Measurements from ENCODE around the gene MON1A.

The MON1A gene

GRCh38 chr3:49912881-49913281 lies 16.7 kb downstream of the MON1A start:
- no peak overlapping the region for H3K27ac ChIP-seq (replicated peaks)
- H3K4me3 ChIP-seq (replicated peaks; ENCODE audit: insufficient read depth, low read length) = no peak overlapping the region
- H3K27me3 ChIP-seq (ENCODE audit: insufficient read depth, poor library complexity, severe bottlenecking) = no peaks in the 10 kb centered on the region
- no peak for DNase-seq (ENCODE audit: low read depth in 1 of 2, low spot score in 1 of 2)
- TF ChIP-seq REST (IDR thresholded peaks at IDR 0.05; ENCODE audit: insufficient replicate concordance, low read depth) (no peak), GABPA (IDR thresholded peaks at IDR 0.05; ENCODE audit: low read depth) (no peak), POLR2AphosphoS5 (IDR thresholded peaks at IDR 0.05; ENCODE audit: low read depth) (no peak)

GRCh38 chr3:49911611-49912010 lies 18.0 kb downstream of the MON1A start:
- Histone ChIP-seq H3K4me3 (replicated peaks; ENCODE audit: insufficient read depth, low read length) (no peak overlapping the region), H3K27ac (replicated peaks) (no peak overlapping the region), H3K27me3 (ENCODE audit: insufficient read depth, poor library complexity, severe bottlenecking) (no peaks in the 10 kb centered on the region)
- DNase-seq (ENCODE audit: low read depth in 1 of 2, low spot score in 1 of 2) = no peak
- TF ChIP-seq REST (IDR thresholded peaks at IDR 0.05; ENCODE audit: insufficient replicate concordance, low read depth) (no peak), SPI1 (IDR thresholded peaks at IDR 0.05; ENCODE audit: borderline replicate concordance, low read depth) (no peak), GABPA (IDR thresholded peaks at IDR 0.05; ENCODE audit: low read depth) (no peak), CTCF (IDR thresholded peaks at IDR 0.05; ENCODE audit: insufficient read depth, low read length) (no peak), POLR2AphosphoS5 (IDR thresholded peaks at IDR 0.05; ENCODE audit: low read depth) (no peak)

- TF ChIP-seq REST (IDR thresholded peaks at IDR 0.05; ENCODE audit: insufficient replicate concordance, low read depth) (no peak), GABPA (IDR thresholded peaks at IDR 0.05; ENCODE audit: low read depth) (no peak), POLR2AphosphoS5 (IDR thresholded peaks at IDR 0.05; ENCODE audit: low read depth) (no peak)
- Histone ChIP-seq H3K4me3 (replicated peaks; ENCODE audit: insufficient read depth, low read length) (no peak overlapping the region), H3K27ac (replicated peaks) (no peak overlapping the region)
Measured at GRCh38 chr3:49911124-49911420, 18.5 kb downstream of the MON1A start.

GRCh38 chr3:49910409-49911123 lies 19.0 kb downstream of the MON1A start:
- no peak overlapping the region for H3K4me3 ChIP-seq (replicated peaks; ENCODE audit: insufficient read depth, low read length)
- DNase-seq (ENCODE audit: low read depth in 1 of 2, low spot score in 1 of 2) = no peak
- TF ChIP-seq CTCF (IDR thresholded peaks at IDR 0.05; ENCODE audit: insufficient read depth, low read length) (no peak), REST (IDR thresholded peaks at IDR 0.05; ENCODE audit: insufficient replicate concordance, low read depth) (no peak), POLR2AphosphoS5 (IDR thresholded peaks at IDR 0.05; ENCODE audit: low read depth) (no peak), GABPA (IDR thresholded peaks at IDR 0.05; ENCODE audit: low read depth) (no peak), SPI1 (IDR thresholded peaks at IDR 0.05; ENCODE audit: borderline replicate concordance, low read depth) (no peak)
- no peak overlapping the region for H3K27ac ChIP-seq (replicated peaks)
- no peaks in the 10 kb centered on the region for H3K27me3 ChIP-seq (ENCODE audit: insufficient read depth, poor library complexity, severe bottlenecking)

More at GRCh38 chr3:49911124-49911420, 18.5 kb downstream of the MON1A start:
- no peaks in the 10 kb centered on the region for H3K27me3 ChIP-seq (ENCODE audit: insufficient read depth, poor library complexity, severe bottlenecking)
- DNase-seq (ENCODE audit: low read depth in 1 of 2, low spot score in 1 of 2) = no peak
